GM18861 (cell line): Measurements from ENCODE around the gene CSNK1G2.
"Not testable (repeated sequence)": the region's sequence is repeated elsewhere in the genome, so short reads cannot be mapped to it uniquely, and the experiment has no call there.

Source experiments
- ATAC-seq: cut with Tn5 transposase; IDR thresholded peaks from one replicate; pipeline ENCODE4 v1.9.1; 2021; ENCODE audit not compliant: unreplicated experiment

Gene CSNK1G2

GRCh38 chr19:1986357-1987162 lies 45.6 kb downstream of the CSNK1G2 start:
- no peak for ATAC-seq

GRCh38 chr19:1987197-1988187 lies 46.5 kb downstream of the CSNK1G2 start:
- no peak for ATAC-seq

DNA sequence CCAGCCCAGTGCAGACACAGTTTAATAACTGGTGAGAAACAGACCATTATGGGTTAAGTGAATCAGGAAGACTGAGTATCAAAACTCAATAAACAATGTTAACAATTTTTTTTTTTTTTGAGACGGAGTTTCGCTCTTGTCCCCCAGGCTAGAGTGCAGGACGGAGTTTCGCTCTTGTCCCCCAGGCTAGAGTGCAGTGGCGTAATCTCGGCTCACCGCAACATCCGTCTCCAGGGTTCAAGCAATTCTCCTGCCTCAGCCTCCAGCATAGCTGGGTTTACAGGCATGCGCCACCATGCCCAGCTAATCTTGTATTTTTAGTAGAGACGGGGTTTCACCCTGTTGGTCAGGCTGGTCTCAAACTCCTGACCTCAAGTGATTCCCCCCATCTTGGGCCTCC lies 47.5 kb downstream of the CSNK1G2 start:
- ATAC-seq = not testable (repeated sequence)

DNA sequence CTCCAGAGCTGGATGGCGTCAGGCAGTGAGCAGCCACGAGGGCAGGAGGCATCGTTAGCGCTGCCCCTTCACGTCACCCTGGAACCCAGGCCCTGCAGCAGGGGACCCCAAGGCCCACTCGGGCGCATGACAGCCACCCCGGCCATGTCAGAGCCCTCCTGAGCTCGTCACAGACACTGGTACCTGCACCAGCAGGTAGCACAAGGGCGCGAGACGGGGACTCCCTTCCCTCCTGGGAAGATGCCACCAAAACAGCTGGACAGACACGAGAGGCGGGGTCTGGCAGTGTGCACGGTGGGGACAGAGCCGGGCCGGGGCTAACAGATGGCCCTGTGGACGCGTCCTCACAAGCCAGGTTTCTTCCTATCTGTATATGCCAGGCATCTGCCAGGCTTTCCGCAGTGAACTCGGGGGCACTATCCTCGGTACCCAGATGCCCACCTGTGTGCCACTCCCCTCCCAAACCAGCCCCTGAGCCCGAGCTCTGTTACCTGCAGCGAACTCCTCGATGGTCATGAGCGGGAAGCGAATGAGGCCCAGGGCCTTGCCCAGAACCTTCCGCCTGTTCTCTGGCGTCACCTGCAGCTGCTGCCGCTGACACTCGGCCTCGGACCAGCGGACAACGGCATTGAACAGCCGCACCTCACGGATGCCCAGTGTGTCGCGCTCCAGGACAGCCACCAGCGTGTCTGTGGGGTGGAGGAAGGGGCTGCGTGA lies 48.7 kb downstream of the CSNK1G2 start:
- ATAC-seq = no peak

DNA sequence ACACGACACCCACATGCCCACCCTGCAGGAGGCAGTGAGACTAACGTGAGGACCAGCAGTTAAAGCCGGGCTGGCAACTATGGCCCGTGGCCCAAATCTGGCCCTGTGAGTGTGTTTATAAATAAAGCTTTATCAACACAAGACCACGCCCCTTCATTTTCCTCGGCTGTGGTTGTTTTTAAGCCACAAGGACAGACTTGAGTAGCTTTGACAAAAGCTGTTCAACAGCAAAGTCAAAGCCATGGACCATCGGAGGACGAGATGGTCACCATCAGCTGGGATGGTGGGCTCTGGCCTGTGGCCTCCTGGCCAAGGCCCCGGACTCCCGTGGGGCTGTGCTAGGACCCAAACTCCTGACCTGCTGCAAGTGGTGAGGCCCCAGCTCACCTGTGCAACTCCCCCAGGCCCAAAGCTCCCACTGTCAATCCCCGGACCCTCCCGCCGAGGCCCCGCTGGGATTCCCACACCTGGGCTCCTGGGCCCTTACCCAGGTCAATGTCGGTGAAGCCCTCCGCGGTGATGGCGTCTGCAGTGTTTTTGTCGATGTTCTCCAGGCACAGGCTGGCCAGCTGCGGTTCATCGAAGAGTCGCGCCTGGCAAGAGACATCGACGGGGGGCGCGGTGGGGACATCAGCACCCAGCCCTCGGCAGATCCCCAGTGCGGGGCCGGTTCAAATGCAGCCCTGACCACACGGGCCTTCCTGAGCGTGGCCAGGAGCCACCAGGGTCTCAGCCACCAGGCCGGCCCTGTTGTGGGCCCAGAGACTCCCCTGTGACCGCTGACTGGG lies 49.5 kb downstream of the CSNK1G2 start:
- ATAC-seq = no peak

DNA sequence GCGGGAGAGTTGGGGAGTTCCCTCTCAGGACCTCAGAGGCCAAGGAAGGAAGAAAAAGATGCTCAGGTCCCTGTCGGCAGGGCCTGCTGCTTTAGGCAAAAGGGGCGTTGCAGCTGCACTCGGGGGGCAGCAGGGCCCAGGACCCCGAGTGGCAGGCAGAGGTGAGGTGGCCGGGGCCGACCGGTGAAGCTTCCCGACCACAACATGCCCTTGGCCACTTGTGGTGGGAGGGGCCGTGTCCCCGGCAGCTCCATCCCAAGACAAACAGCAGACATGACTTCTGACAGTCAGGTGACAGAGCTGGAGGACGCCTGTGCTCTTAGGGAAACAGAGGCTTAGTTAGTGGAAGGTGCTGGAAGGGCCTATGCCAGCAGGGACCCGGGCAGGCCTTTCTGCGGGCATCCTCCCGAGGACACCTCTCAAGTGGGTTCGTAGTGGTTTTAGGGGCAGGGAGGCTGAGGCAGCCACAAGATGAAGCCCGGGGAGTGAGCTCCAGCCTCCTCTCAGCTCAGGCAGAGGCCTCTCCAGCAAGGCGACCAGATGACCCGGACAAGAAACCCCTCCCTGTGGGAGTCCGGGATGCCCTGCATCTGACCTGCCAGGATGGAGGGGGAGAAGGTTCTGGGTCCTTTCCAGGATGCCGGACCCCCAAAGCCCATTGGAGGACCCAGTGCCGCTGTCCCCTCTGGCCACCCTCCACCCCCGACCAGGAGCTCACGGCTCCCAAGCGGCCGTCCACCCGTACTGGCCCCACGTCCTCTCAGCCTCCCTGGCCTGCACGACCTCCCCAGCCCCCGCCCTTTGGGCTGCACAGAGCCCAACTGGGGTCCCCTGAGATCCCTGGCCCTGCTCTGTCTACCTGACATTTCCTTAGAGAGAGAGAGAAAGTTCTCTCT lies 50.3 kb downstream of the CSNK1G2 start:
- no peak for ATAC-seq

- ATAC-seq = no peak
Measured at GRCh38 chr19:1992759-1993260, 51.8 kb downstream of the CSNK1G2 start.

- no peak for ATAC-seq
Measured at GRCh38 chr19:1997353-1998233, 56.6 kb downstream of the CSNK1G2 start.

DNA sequence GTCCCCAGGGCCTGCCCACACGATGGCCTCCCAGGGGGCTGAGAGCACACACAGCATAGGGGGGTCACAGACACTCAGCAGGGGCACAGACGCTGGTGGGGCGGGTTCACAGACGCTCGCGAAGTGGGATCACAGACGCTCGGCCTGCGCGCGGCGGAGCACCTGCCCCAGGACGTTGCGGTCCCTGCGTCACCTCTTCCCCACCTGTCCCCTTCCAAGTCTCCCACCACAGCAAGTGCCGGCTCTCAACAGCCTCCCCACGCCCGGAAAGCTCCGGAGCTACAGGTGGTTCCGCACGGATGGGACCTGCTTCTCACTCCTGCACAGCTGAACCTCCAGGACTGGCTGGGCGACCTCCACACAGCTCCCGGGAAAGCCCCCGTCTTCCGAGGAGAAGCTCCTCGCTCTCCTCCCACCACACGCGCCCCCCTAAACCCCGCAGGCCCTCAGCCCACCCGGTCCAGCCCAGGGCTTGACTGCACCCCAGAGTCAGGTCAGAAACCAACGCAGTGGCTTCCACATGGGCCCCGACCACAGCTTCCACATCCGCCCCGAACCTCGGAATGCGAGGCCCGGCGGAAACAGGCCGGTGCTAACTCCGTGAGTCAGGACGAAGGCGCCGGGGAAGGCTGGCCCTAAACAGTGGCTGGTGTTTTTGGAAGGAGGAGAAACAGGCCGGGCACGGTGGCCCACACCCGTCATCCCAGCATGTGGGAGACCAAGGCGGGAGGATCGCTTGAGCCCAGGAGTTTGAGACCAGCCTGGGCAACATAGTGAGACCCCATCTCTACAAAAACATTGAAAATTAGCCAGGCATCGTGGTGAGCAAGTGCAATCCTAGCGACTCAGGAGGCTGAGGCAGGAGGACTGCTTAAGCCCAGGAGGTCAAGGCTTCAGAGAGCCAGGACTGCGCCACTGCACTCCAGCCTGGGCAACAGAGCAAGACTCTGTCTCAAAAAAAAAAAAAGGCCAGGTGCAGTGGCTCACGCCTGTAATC lies 58.0 kb downstream of the CSNK1G2 start:
- no peak for ATAC-seq

DNA sequence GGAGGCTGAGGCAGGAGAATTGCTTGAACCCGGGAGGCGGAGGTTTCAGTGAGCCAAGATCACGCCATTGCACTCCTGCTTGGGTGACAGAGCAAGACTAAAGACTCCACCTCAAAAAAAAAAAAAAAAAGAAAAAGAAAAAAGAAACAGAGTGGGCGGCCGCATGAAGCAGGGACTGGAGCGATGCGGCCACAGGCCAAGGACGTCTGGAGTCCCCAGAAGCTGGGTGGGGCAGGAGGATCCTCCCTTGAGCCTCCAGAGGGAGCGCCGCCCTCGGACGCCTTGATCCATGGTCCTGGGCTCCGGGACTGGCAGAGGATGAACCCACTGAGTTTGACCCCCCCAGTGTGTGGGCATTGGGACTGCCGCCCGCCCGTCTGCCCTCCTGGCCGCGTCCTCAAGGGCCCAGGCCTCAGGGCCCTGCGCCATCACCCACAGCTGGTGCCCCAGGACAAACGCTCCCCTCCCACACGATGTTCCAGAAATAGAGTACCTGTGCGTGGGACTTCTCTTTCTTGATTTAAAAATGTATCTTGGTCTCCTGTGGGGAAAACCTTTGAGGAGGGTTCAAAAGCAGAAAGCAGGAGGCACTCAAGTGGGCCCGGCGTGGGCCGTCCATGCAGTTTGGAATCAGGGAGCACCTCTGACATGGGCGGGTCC lies 59.0 kb downstream of the CSNK1G2 start:
- ATAC-seq = no peak

GRCh38 chr19:2003874-2004273 lies 62.9 kb downstream of the CSNK1G2 start:
- no peak for ATAC-seq

- ATAC-seq = no peak
Measured at GRCh38 chr19:2010135-2010668, 69.2 kb downstream of the CSNK1G2 start.

DNA sequence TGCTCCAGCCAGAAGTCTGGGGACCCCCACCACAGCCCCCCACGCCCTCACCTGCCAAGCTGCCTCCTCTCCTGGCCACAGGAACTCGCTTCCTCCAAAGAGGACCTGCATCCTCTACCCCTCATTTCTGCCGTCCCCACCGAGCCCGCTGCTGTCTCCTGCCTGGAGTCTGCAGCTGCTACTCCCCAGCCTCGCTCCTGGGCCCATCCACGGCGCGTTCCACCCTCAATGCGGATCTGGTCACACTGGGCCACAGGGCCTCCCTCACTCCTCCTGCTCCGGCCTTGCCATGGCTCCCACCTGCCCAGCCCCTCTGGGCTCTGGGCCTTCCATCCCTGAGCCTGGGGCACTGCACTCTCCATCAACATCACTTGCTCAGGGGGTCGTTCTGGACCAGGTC lies 70.2 kb downstream of the CSNK1G2 start:
- ATAC-seq = no peak

DNA sequence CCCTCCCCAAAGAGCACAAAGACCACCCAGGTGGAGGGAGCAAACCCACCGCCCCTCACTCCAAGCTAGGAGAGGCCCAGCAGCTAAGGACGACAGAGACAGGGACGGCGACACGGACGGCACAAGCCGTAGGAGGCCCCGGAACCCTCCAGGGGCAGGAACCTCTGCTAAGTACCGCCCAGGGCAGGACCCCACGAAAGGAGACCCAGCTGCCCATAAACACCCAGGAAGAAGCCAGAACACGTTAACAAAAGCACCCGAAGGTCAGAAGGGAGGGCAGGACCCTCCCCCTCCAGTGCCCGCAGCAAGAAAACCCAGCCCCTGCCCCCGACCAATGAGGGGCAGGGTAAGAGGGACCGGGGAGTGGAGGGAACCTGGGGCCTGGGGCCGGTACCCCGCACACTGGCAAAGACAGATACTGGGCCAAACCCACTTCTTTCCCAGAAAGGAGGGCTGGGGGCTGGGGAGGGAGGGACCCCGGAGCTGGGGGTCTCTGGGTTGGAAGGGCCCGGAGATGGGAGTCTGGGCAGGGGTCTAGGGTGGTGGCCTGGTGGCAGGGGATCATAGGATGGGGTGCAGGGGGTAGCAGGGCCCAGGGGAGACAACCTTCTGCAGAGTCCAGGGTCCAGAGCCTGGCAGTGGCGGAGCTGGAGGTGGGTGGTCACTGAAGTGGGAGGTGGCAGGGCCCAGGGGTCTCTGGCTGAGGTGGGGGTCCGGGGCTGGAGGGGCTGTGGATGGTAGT lies 72.1 kb downstream of the CSNK1G2 start:
- ATAC-seq = no peak

DNA sequence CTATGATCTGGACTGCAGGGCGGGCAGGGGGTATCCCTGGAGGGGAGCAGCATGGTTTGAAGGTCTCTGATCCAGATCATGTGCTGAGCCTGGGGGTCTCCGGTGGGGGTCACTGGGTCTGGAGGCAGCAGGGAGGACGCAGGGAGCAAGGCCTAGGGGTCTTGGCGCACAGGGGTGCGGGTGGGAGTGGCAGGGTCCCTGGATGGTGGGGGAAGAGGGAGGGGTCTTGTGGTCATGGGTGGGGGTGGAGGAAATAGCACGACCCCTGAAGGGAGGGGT lies 72.7 kb downstream of the CSNK1G2 start:
- ATAC-seq = no peak

DNA sequence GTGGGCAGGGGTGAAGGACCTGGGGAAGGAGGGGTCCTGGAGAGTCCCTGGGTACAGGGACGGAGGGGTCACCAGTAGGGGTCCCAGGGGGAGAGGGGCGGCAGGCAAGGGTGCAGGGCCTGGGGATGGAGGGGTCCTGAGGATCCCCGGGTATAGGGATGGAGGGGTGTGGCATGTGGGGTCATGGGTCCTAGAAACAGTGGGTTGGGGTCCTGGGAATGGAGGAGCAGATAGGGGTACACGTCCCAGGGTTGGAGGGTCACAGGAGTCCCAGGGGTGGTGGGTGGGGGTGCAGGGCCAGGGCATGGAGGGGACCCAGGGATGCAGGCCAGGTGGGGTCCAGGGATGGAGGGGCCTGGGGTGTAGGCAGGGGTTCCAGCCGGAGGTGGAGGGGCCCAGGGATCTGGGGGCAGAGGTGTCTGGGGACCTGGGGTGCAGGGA lies 73.2 kb downstream of the CSNK1G2 start:
- ATAC-seq = no peak
